Colonic mucosa (tissue), 4 donors: ENCODE results near the gene MGST3. TPM values are rescaled to one million over a fixed set of nuclear protein-coding genes. Genes with fewer than 3 reads are reported as not detected.
"Not testable (repeated sequence)": the region's sequence is repeated elsewhere in the genome, so short reads cannot be mapped to it uniquely, and the experiment has no call there.

Experiments used
- DNase-seq: peaks from one replicate; pipeline ENCODE4 v3.0.0-alpha.2; 2020
- H3K27ac ChIP-seq: fragments of 200-600 bp; one replicate; pipeline ENCODE4 v1.8.0; 2021
- H3K27me3 ChIP-seq: fragments of 200-600 bp; one replicate; pipeline ENCODE4 v1.8.0; 2021
- H3K36me3 ChIP-seq: fragments of 200-600 bp; one replicate; pipeline ENCODE4 v1.8.0; 2021
- H3K4me1 ChIP-seq: fragments of 200-600 bp; one replicate; pipeline ENCODE4 v1.8.0; 2021; ENCODE audit warnings: mild to moderate bottlenecking
- H3K4me3 ChIP-seq: fragments of 200-600 bp; one replicate; pipeline ENCODE4 v1.8.0; 2021
- H3K9ac ChIP-seq, 2 donors: one replicate each; pipeline ENCODE4 v1.7.0; 2013; ENCODE audit warnings: control low read depth in 2 of 2, low read depth in 2 of 2, low read length in 2 of 2
- H3K9me3 ChIP-seq: fragments of 200-600 bp; one replicate; pipeline ENCODE4 v1.8.0; 2021
- CTCF ChIP-seq: fragments of 200-600 bp; IDR thresholded peaks from one replicate; pipeline ENCODE4 v1.8.0; 2022; ENCODE audit warnings: antibody characterized with exemption, mild to moderate bottlenecking
- intact Hi-C: fragments of 100-400 bp; cut with DNase I; formaldehyde crosslinking; loops from one replicate; pipeline ENCODE4 v1.14.1; 2022
- total RNA-seq, 2 donors: library from RNA; stranded (reverse); fragmentation: NEBNext Ultra II Directional in 1 of 2; extraction: Animal tissue kit (Norgen Biotek cat#: 25700) in 1 of 2; gene quantifications; one replicate each; pipeline ENCODE4 v1.2.1, GENCODE V29; 2021
- donor health status: healthy.
- donor health status: DM: no; HTN: no; CAD: no.
- donor health status: DM: no; HTN: no; CAD: no.

The MGST3 gene
- total RNA-seq, 2 donors from 2014 or later = 338 to 410 TPM

GRCh38 chr1:165674599-165674998 lies 43.6 kb downstream of the MGST3 start:
- Histone ChIP-seq H3K36me3 (no peaks in the 10 kb centered on the region), H3K4me3 (no peak overlapping the region), H3K9me3 (no peaks in the 10 kb centered on the region), H3K27ac (no peak overlapping the region), H3K27me3 (no peaks in the 10 kb centered on the region), H3K4me1 (no peaks in the 10 kb centered on the region), H3K9ac (no peak overlapping the region)
- no peak for TF ChIP-seq CTCF
- intact Hi-C loops = no loop called here
- no peak for DNase-seq

- Histone ChIP-seq H3K4me3 (no peak overlapping the region), H3K27me3 (no peaks in the 10 kb centered on the region), H3K36me3 (no peaks in the 10 kb centered on the region), H3K4me1 (no peaks in the 10 kb centered on the region), H3K27ac (no peak overlapping the region), H3K9ac (no peak overlapping the region), H3K9me3 (no peaks in the 10 kb centered on the region)
- TF ChIP-seq CTCF = no peak
- DNase-seq = no peak
- intact Hi-C loops = no loop called here
These were observed 44.8 kb downstream of the MGST3 start for GRCh38 chr1:165675794-165676193.

DNA sequence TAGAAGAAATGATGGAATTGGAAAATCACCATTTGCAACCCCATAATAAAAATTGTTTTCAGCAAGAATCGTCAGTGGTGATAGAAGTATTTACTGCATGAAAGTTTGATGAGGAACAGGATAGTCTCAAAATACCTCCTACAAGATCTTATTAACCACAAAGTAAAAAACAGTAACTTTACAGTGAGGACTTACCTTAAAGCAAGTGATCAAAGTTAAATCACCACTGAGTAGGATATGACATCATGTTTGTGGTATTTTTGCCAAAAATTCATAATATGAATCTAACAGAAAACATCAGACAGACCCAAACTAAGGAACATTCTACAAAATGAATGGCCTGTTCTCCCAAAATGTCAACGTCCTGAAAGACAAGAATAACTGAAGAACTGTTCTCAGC lies 47.5 kb downstream of the MGST3 start:
- H3K9ac ChIP-seq = no peak overlapping the region
- no peaks in the 10 kb centered on the region for H3K27me3 ChIP-seq
- no peaks in the 10 kb centered on the region for H3K4me1 ChIP-seq
- peaks cover 4% of the 10 kb centered on the region for H3K36me3 ChIP-seq
- no peak overlapping the region for H3K27ac ChIP-seq
- H3K9me3 ChIP-seq = no peaks in the 10 kb centered on the region
- DNase-seq = no peak
- intact Hi-C loops = no loop called here
- no peak for TF ChIP-seq CTCF
- H3K4me3 ChIP-seq = no peak overlapping the region

GRCh38 chr1:165679282-165680036 lies 48.4 kb downstream of the MGST3 start:
- Histone ChIP-seq H3K4me3 (no peak overlapping the region), H3K4me1 (no peaks in the 10 kb centered on the region), H3K9ac (no peak overlapping the region), H3K27ac (no peak overlapping the region), H3K36me3 (peaks cover 4% of the 10 kb centered on the region), H3K9me3 (no peaks in the 10 kb centered on the region), H3K27me3 (no peaks in the 10 kb centered on the region)
- TF ChIP-seq CTCF = no peak
- intact Hi-C loops = no loop called here
- no peak for DNase-seq

GRCh38 chr1:165680303-165680702 lies 49.3 kb downstream of the MGST3 start:
- no peak for TF ChIP-seq CTCF
- no peaks in the 10 kb centered on the region for H3K4me1 ChIP-seq
- peaks cover 4% of the 10 kb centered on the region for H3K36me3 ChIP-seq
- H3K9me3 ChIP-seq = no peaks in the 10 kb centered on the region
- H3K27ac ChIP-seq = no peak overlapping the region
- no peaks in the 10 kb centered on the region for H3K27me3 ChIP-seq
- intact Hi-C loops = no loop called here
- H3K9ac ChIP-seq = no peak overlapping the region
- no peak overlapping the region for H3K4me3 ChIP-seq
- no peak for DNase-seq

- intact Hi-C loops = not testable (repeated sequence)
These were observed 49.7 kb downstream of the MGST3 start for GRCh38 chr1:165680773-165681172.

More at GRCh38 chr1:165680773-165681172, 49.7 kb downstream of the MGST3 start:
- H3K4me3 ChIP-seq, DNase-seq, H3K36me3 ChIP-seq, H3K27ac ChIP-seq, H3K9ac ChIP-seq, H3K9me3 ChIP-seq, H3K4me1 ChIP-seq, H3K27me3 ChIP-seq: not testable (repeated sequence)
